B cell (primary cell): ENCODE measurements around the gene ACSM6. TPM values are rescaled to one million over a fixed set of nuclear protein-coding genes. Genes with fewer than 3 reads are reported as not detected.
"Not testable (repeated sequence)": the region's sequence is repeated elsewhere in the genome, so short reads cannot be mapped to it uniquely, and the experiment has no call there.

ENCODE experiments used
- ATAC-seq: fragments of 200-7000 bp; cut with Tn5 transposase; one replicate; pipeline ENCODE4 v1.10.0; 2021; ENCODE audit warnings: low read depth, mild to moderate bottlenecking, moderate number of reproducible peaks, moderate library complexity
- CTCF ChIA-PET: fragments of 350-600 bp; sonication (Branson Sonifier 250); formaldehyde crosslinking; loops from one replicate; lab custom pipeline; 2021; ENCODE audit warnings: antibody characterized with exemption, inconsistent platforms; lab: Charles Lee
- POLR2A ChIA-PET: fragments of 350-600 bp; sonication (Branson Sonifier 250); formaldehyde crosslinking; loops from one replicate; lab custom pipeline; 2021; ENCODE audit warnings: antibody characterized with exemption; lab: Charles Lee
- DNase-seq: peaks from one replicate; pipeline ENCODE4 v3.0.0; 2013
- H2AFZ ChIP-seq: 2 replicates; pipeline ENCODE4 v1.6.1; 2012; ENCODE audit warnings: mild to moderate bottlenecking, low read depth, low read length; ENCODE audit not compliant: insufficient read depth, poor library complexity, severe bottlenecking
- H3K27ac ChIP-seq, 2 donors: 1 replicate in 1 of 2; 2 replicates in 1 of 2; pipeline ENCODE4 v1.5.1; 2012 to 2013; ENCODE audit warnings: low read length in 2 of 2, mild to moderate bottlenecking in 2 of 2, moderate library complexity in 1 of 2
- H3K27me3 ChIP-seq, 4 experiments: fragments of 200-600 bp in 1 of 4; sonication (generic) in 1 of 4; replicated peaks in 1 of 4; 1 replicate in 2 of 4; 2 replicates in 2 of 4; pipeline versions ENCODE4 v1.6.1 to v1.7.0; 2013 to 2016; ENCODE audit warnings: low read length in 3 of 4, mild to moderate bottlenecking in 2 of 4, mixed read lengths in 1 of 4, moderate library complexity in 1 of 4; ENCODE audit not compliant: insufficient read depth in 4 of 4, control insufficient read depth in 3 of 4; ENCODE audit errors: control extremely low read depth in 1 of 4
- H3K36me3 ChIP-seq, 2 experiments: replicated peaks in 1 of 2; 1 replicate in 1 of 2; 2 replicates in 1 of 2; pipeline versions ENCODE4 v1.6.1 to v1.7.1; 2013; ENCODE audit warnings: low read length in 1 of 2; ENCODE audit not compliant: insufficient read depth in 2 of 2, control insufficient read depth in 1 of 2; ENCODE audit errors: control extremely low read depth in 1 of 2, extremely low read depth in 1 of 2
- H3K4me1 ChIP-seq, 2 donors: fragments of 200-600 bp in 1 of 2; sonication (generic) in 1 of 2; 1 replicate in 1 of 2; 2 replicates in 1 of 2; pipeline versions ENCODE4 v1.5.1 to v1.6.1; 2013 to 2017; ENCODE audit warnings: low read length in 2 of 2; ENCODE audit not compliant: control insufficient read depth in 2 of 2, insufficient read depth in 2 of 2
- H3K4me2 ChIP-seq: replicated peaks from 2 replicates; pipeline ENCODE3; 2012; ENCODE audit warnings: mild to moderate bottlenecking, low read depth, low read length; ENCODE audit not compliant: poor library complexity, severe bottlenecking
- H3K4me3 ChIP-seq, 5 experiments: fragments of 200-600 bp in 1 of 5; sonication (generic) in 1 of 5; 1 replicate in 3 of 5; 2 replicates in 2 of 5; pipeline versions ENCODE4 v1.5.1 to v1.7.0; 2011 to 2016; ENCODE audit warnings: low read length in 4 of 5, mild to moderate bottlenecking in 4 of 5, low read depth in 2 of 5, control low read depth in 1 of 5, moderate library complexity in 1 of 5; ENCODE audit not compliant: insufficient read depth in 1 of 5; ENCODE audit errors: control extremely low read depth in 1 of 5, extremely low read depth in 1 of 5
- H3K79me2 ChIP-seq: fragments of 200-600 bp; sonication (generic); one replicate; pipeline ENCODE4 v1.6.0; 2016; ENCODE audit warnings: low read length; ENCODE audit not compliant: control insufficient read depth, insufficient read depth
- H3K9ac ChIP-seq: fragments of 200-600 bp; sonication (generic); 2 replicates; pipeline ENCODE4 v1.6.1; 2017; ENCODE audit warnings: mild to moderate bottlenecking, low read length, moderate library complexity
- H3K9me3 ChIP-seq, 3 donors: one replicate each; pipeline versions ENCODE4 v1.6.1 to v1.7.1; 2013; ENCODE audit warnings: low read length in 2 of 3; ENCODE audit not compliant: control insufficient read depth in 2 of 3, insufficient read depth in 1 of 3; ENCODE audit errors: control extremely low read depth in 1 of 3
- H4K20me1 ChIP-seq: 2 replicates; pipeline ENCODE4 v1.6.0; 2012; ENCODE audit warnings: mild to moderate bottlenecking, low read length; ENCODE audit not compliant: insufficient read depth, control insufficient read depth, poor library complexity, severe bottlenecking
- H3K27ac Mint-ChIP-seq: one replicate; pipeline ENCODE4 v1.8.0; 2021; ENCODE audit warnings: mixed read lengths
- H3K27me3 Mint-ChIP-seq: one replicate; pipeline ENCODE4 v1.8.0; 2021; ENCODE audit warnings: mixed read lengths
- H3K4me1 Mint-ChIP-seq: one replicate; pipeline ENCODE4 v1.8.0; 2021; ENCODE audit warnings: mixed read lengths
- H3K4me3 Mint-ChIP-seq: one replicate; pipeline ENCODE4 v1.8.0; 2021; ENCODE audit warnings: mixed read lengths
- H3K9me3 Mint-ChIP-seq: one replicate; pipeline ENCODE4 v1.8.0; 2022; ENCODE audit warnings: mixed read lengths; ENCODE audit not compliant: insufficient read depth
- EZH2 ChIP-seq: IDR thresholded peaks from 2 replicates; pipeline ENCODE4 v1.6.1; 2012; ENCODE audit warnings: borderline replicate concordance, low read depth, mild to moderate bottlenecking, moderate library complexity, low read length; ENCODE audit not compliant: insufficient read depth, poor library complexity, severe bottlenecking
- WGBS: methylation state at CpG from one replicate; pipeline ENCODE4 v1.1.5; 2013; ENCODE audit warnings: missing lambda C conversion rate; ENCODE audit not compliant: insufficient coverage; 5-methylcytosine and 5-hydroxymethylcytosine counted together
- intact Hi-C: fragments of 100-400 bp; cut with micrococcal nuclease; formaldehyde crosslinking; loops from one replicate; pipeline ENCODE4 v1.10.0; 2022
- polyA plus RNA-seq: library from polyadenylated mRNA; depleted of rRNA; stranded (reverse); fragments of >200 nt; gene quantifications from 2 replicates; pipeline ENCODE4 v1.2.3, GENCODE V29; 2012
- total RNA-seq, 2 donors: library from RNA; stranded (reverse); fragments of 120-200 nt in 1 of 2; gene quantifications; 1 replicate in 1 of 2; 2 replicates in 1 of 2; pipeline versions ENCODE4 v1.2.3 to v1.2.4, GENCODE V29; 2013 to 2022
- TF ChIP-seq, protein P1 (sequence below): fragments of 200-600 bp; IDR thresholded peaks from one replicate; pipeline ENCODE4 v1.8.0; 2022; ENCODE audit warnings: antibody characterized with exemption, mild to moderate bottlenecking

The ACSM6 gene
- total and polyA plus RNA-seq, 2 donors (not counting 1 experiment from before 2014, with no cell fraction given): not detected

DNA sequence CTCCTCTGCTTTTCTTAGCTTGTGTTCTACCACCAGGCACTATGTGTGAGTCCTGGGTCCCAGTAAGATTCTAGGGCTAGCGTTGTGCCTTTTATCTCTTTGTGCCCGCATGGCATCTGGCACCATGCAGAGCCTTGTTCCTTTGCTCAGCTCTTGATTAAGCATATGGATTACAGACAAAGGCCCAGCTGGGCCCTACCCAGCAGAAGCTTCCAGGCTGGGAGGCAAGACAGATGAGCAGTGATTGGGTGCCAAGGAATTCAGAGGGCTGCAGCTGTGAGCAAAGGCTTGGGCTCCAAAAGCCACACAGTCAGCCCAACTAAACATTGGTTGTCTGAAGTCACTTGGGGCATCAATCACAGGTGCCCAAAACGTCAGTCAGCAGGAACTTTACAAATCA lies 2.0 kb downstream of the ACSM6 start:
- DNase-seq: no peak
- no peak overlapping the region for H2AFZ ChIP-seq
- no peak overlapping the region for H3K9ac ChIP-seq
- H3K4me1 ChIP-seq: no peaks in the 10 kb centered on the region
- ATAC-seq: no peak
- ChIA-PET POLR2A (no interaction called here), CTCF (no interaction called here)
- Mint-ChIP-seq H3K27ac (no peak overlapping the region), H3K27me3 (no peaks in the 10 kb centered on the region), H3K9me3 (no peaks in the 10 kb centered on the region), H3K4me3 (no peak overlapping the region), H3K4me1 (no peaks in the 10 kb centered on the region)
- intact Hi-C loops: no loop called here
- no peak overlapping the region for H3K4me2 ChIP-seq
- H3K27me3 ChIP-seq: no peaks in the 10 kb centered on the region
- H3K36me3 ChIP-seq: no peaks in the 10 kb centered on the region
- no peak overlapping the region for H3K4me3 ChIP-seq
- WGBS: 94% methylated on average over 2 of the region's 3 CpGs
- H3K79me2 ChIP-seq: no peaks in the 10 kb centered on the region
- no peak overlapping the region for H3K27ac ChIP-seq
- no peaks in the 10 kb centered on the region for H3K9me3 ChIP-seq
- TF ChIP-seq, protein P1, sequence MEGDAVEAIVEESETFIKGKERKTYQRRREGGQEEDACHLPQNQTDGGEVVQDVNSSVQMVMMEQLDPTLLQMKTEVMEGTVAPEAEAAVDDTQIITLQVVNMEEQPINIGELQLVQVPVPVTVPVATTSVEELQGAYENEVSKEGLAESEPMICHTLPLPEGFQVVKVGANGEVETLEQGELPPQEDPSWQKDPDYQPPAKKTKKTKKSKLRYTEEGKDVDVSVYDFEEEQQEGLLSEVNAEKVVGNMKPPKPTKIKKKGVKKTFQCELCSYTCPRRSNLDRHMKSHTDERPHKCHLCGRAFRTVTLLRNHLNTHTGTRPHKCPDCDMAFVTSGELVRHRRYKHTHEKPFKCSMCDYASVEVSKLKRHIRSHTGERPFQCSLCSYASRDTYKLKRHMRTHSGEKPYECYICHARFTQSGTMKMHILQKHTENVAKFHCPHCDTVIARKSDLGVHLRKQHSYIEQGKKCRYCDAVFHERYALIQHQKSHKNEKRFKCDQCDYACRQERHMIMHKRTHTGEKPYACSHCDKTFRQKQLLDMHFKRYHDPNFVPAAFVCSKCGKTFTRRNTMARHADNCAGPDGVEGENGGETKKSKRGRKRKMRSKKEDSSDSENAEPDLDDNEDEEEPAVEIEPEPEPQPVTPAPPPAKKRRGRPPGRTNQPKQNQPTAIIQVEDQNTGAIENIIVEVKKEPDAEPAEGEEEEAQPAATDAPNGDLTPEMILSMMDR: no peak
- TF ChIP-seq EZH2: no peak
- no peaks in the 10 kb centered on the region for H4K20me1 ChIP-seq

DNA sequence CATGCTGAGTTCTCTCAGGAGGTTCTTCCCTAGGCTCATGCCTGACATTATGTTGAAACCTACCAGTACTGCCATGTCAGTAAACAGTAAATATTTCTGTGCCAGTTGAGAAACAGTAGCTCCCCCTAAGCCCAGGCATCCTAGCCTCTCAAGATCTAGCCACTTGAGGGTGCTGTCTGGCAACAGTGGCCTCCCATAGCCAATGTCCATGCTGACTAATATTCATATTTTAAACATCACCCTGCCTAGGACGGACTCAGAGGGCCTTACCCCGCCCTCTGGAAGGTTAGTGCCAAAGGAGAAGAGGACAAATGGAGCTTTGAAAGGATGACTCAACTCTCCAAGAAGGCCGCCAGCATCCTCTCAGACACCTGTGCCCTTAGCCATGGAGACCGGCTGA lies 7.7 kb downstream of the ACSM6 start:
- intact Hi-C loops: no loop called here
- no peak overlapping the region for H2AFZ ChIP-seq
- H3K27me3 Mint-ChIP-seq: no peaks in the 10 kb centered on the region
- TF ChIP-seq EZH2: no peak
- TF ChIP-seq, protein P1: no peak
- 100% methylated on average over 3 of the region's 4 CpGs for WGBS
- H3K4me2 ChIP-seq: no peak overlapping the region
- POLR2A ChIA-PET: no interaction called here
- no peaks in the 10 kb centered on the region for H3K27me3 ChIP-seq
- no peaks in the 10 kb centered on the region for H3K4me1 Mint-ChIP-seq
- H3K9me3 ChIP-seq: no peaks in the 10 kb centered on the region
- no peak overlapping the region for H3K27ac Mint-ChIP-seq
- no peaks in the 10 kb centered on the region for H4K20me1 ChIP-seq
- no peaks in the 10 kb centered on the region for H3K9me3 Mint-ChIP-seq
- H3K9ac ChIP-seq: no peak overlapping the region
- no peaks in the 10 kb centered on the region for H3K36me3 ChIP-seq
- H3K79me2 ChIP-seq: no peaks in the 10 kb centered on the region
- H3K4me3 Mint-ChIP-seq: no peak overlapping the region
- DNase-seq (no peak), ATAC-seq (no peak)
- CTCF ChIA-PET: interaction anchor here (2.0 kb wide), 1 partner anchor 161 kb away, joined by 7 read pairs; no protein-coding TSS in a partner anchor
- no peak overlapping the region for H3K4me3 ChIP-seq
- no peaks in the 10 kb centered on the region for H3K4me1 ChIP-seq
- no peak overlapping the region for H3K27ac ChIP-seq

GRCh38 chr10:95202865-95203264 lies 8.8 kb downstream of the ACSM6 start:
- H3K9me3 Mint-ChIP-seq, H3K27ac Mint-ChIP-seq, H3K4me3 Mint-ChIP-seq, ATAC-seq, H3K4me1 ChIP-seq, H3K4me2 ChIP-seq, H3K4me1 Mint-ChIP-seq, H4K20me1 ChIP-seq, intact Hi-C loops, H2AFZ ChIP-seq, H3K9me3 ChIP-seq, H3K79me2 ChIP-seq, H3K27me3 ChIP-seq, H3K36me3 ChIP-seq, H3K27me3 Mint-ChIP-seq, H3K9ac ChIP-seq, H3K4me3 ChIP-seq, DNase-seq, POLR2A ChIA-PET, H3K27ac ChIP-seq: not testable (repeated sequence)
- 89% methylated on average over 4 of the region's 5 CpGs for WGBS
- CTCF ChIA-PET: interaction anchor here (2.0 kb wide), 1 partner anchor 160 kb away, joined by 7 read pairs; no protein-coding TSS in a partner anchor
